ENCODE data around the gene THAP5. TPM values are rescaled to one million over a fixed set of nuclear protein-coding genes. Genes with fewer than 3 reads are reported as not detected.

Gene THAP5
- total RNA-seq, 3 donors from 2014 or later = 29.0 to 35.4 (median 31.7) TPM

DNA sequence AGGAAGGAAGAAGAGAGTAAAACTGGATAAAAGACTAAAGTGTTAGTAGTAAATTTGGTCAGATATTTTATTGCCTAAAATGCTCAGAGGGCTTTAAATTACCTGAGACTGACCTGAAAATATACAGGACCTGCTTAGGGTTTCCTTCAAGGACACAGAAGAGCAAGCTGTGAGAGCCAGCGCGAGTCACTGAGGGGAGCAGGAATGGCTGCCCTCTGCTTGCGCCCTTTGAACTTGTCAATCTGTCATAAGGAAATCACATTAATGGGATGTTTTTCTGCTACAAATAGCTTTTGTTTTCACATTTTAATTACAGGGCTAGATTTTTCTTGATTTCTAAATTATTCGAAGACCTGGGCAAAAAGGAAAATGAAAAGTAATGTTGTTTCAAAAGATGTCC is 27.1 kb upstream of the THAP5 start:
- H3K4me1 Mint-ChIP-seq (ENCODE audit: low read depth) = no peaks in the 10 kb centered on the region
- no peaks in the 10 kb centered on the region for H3K36me3 Mint-ChIP-seq (ENCODE audit: insufficient read depth)
- peaks cover 6% of the 10 kb centered on the region for H3K27me3 Mint-ChIP-seq (ENCODE audit: low read depth)
- H3K9me3 Mint-ChIP-seq = no peaks in the 10 kb centered on the region
- DNase-seq (no peak), ATAC-seq (no peak)
- H3K4me3 Mint-ChIP-seq = no peak overlapping the region

DNA sequence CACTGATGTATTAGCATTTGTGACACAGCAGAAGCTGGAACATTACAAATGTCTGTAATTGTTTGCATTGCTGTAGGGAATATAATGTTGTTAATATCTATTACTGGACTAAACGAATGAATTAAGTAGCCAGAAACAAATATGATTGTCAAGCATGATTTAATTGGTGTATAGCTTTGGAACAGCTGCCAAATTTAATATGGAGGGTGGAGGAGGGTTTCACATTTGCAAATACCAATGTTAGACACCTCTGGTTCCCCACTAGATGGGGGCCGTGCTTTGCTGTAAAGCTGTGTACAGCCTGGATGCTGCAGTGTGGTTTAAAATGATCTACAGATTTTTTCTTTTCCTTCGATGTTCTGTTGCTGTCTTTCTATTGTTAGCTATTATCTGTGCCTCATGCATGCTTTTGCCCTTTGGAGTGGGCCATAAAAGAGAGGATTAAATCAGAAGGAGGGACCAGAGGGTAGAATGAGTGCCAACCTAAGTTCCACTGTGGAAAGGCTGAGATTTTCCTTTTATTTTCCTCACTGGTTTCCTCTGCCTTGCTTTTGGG is 23.2 kb upstream of the THAP5 start:
- DNase-seq = no peak
- no peak for ATAC-seq
- no peaks in the 10 kb centered on the region for H3K4me1 Mint-ChIP-seq (ENCODE audit: low read depth)
- H3K4me3 Mint-ChIP-seq = no peak overlapping the region
- peaks cover 3% of the 10 kb centered on the region for H3K27me3 Mint-ChIP-seq (ENCODE audit: low read depth)
- no peaks in the 10 kb centered on the region for H3K9me3 Mint-ChIP-seq
- no peaks in the 10 kb centered on the region for H3K36me3 Mint-ChIP-seq (ENCODE audit: insufficient read depth)

- DNase-seq = no peak
- Mint-ChIP-seq H3K4me3 (no peak overlapping the region), H3K36me3 (ENCODE audit: insufficient read depth) (no peaks in the 10 kb centered on the region), H3K4me1 (ENCODE audit: low read depth) (no peaks in the 10 kb centered on the region), H3K27me3 (ENCODE audit: low read depth) (peaks cover 3% of the 10 kb centered on the region), H3K9me3 (no peaks in the 10 kb centered on the region)
- ATAC-seq = no peak
Measured at GRCh38 chr7:108590606-108591005, 21.1 kb upstream of the THAP5 start.

GRCh38 chr7:108589874-108590273 is 20.4 kb upstream of the THAP5 start:
- Mint-ChIP-seq H3K27me3 (ENCODE audit: low read depth) (peaks cover 3% of the 10 kb centered on the region), H3K4me1 (ENCODE audit: low read depth) (no peaks in the 10 kb centered on the region), H3K9me3 (no peaks in the 10 kb centered on the region), H3K4me3 (no peak overlapping the region), H3K36me3 (ENCODE audit: insufficient read depth) (no peaks in the 10 kb centered on the region)
- ATAC-seq (no peak), DNase-seq (no peak)

- Mint-ChIP-seq H3K36me3 (ENCODE audit: insufficient read depth) (no peaks in the 10 kb centered on the region), H3K27me3 (ENCODE audit: low read depth) (peaks cover 3% of the 10 kb centered on the region), H3K4me1 (ENCODE audit: low read depth) (no peaks in the 10 kb centered on the region)
Measured at GRCh38 chr7:108589199-108589598, 19.7 kb upstream of the THAP5 start.

GRCh38 chr7:108586274-108586710 is 16.8 kb upstream of the THAP5 start:
- Mint-ChIP-seq H3K36me3 (ENCODE audit: insufficient read depth) (no peaks in the 10 kb centered on the region), H3K27me3 (ENCODE audit: low read depth) (peaks cover 3% of the 10 kb centered on the region), H3K9me3 (no peaks in the 10 kb centered on the region), H3K4me3 (no peak overlapping the region), H3K4me1 (ENCODE audit: low read depth) (no peaks in the 10 kb centered on the region)
- DNase-seq (no peak), ATAC-seq (no peak)

More at GRCh38 chr7:108589199-108589598, 19.7 kb upstream of the THAP5 start:
- no peaks in the 10 kb centered on the region for H3K9me3 Mint-ChIP-seq
- no peak for ATAC-seq
- no peak for DNase-seq
- no peak overlapping the region for H3K4me3 Mint-ChIP-seq

GRCh38 chr7:108585843-108586242 is 16.3 kb upstream of the THAP5 start:
- no peak for ATAC-seq
- Mint-ChIP-seq H3K9me3 (no peaks in the 10 kb centered on the region), H3K4me1 (ENCODE audit: low read depth) (no peaks in the 10 kb centered on the region)

DNA sequence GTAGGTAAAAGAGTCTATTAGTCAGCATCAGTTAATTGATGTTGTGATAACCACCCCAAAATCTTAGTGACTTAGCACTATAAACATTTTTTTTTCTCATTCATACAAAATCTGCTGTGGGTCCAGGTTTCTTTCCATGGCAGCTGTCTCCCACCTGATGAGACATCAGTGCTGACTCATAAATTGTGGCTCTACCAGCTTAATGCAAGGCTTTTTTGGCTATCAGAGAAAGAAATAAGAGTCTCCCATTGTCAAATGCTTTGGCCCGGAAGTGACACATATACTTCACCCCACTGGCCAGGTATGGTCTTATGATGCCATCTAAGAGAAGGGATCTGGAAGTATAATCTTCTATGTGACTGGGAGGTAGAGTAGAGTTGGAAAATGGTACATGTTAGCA is 14.7 kb upstream of the THAP5 start:
- H3K27me3 Mint-ChIP-seq (ENCODE audit: low read depth) = no peaks in the 10 kb centered on the region
- DNase-seq (no peak), ATAC-seq (no peak)
- H3K4me3 Mint-ChIP-seq = no peak overlapping the region
- H3K36me3 Mint-ChIP-seq (ENCODE audit: insufficient read depth) = peaks cover 4% of the 10 kb centered on the region
- H3K4me1 Mint-ChIP-seq (ENCODE audit: low read depth) = no peaks in the 10 kb centered on the region
- no peaks in the 10 kb centered on the region for H3K9me3 Mint-ChIP-seq

More at GRCh38 chr7:108585843-108586242, 16.3 kb upstream of the THAP5 start:
- Mint-ChIP-seq H3K36me3 (ENCODE audit: insufficient read depth) (no peaks in the 10 kb centered on the region), H3K4me3 (no peak overlapping the region), H3K27me3 (ENCODE audit: low read depth) (peaks cover 3% of the 10 kb centered on the region)
- no peak for DNase-seq

GRCh38 chr7:108581655-108582491 is 12.4 kb upstream of the THAP5 start:
- DNase-seq = no peak
- Mint-ChIP-seq H3K36me3 (ENCODE audit: insufficient read depth) (peaks cover 12% of the 10 kb centered on the region), H3K9me3 (peaks cover 3% of the 10 kb centered on the region), H3K4me1 (ENCODE audit: low read depth) (no peaks in the 10 kb centered on the region), H3K4me3 (no peak overlapping the region), H3K27me3 (ENCODE audit: low read depth) (no peaks in the 10 kb centered on the region)
- no peak for ATAC-seq

DNA sequence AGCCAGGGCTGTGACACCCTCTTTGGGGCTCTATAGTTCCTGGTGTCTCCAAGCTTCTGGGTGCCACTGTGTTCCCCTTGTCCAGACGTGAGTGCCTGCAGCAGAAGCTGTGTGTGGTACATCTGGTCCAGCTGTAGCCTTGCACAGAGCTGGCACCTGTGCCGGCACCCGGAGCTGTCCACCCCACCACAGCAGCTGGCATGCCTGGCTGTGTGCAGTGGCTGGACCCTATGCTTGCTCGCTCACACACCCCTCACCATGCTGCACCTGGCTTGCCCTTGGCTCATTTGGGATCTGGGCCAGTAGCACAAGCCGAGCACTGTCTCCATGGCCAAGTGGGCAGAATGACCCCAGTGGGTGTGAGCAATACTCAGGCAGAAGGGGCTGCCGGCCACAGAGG is 10.8 kb upstream of the THAP5 start:
- H3K36me3 Mint-ChIP-seq (ENCODE audit: insufficient read depth) = peaks cover 25% of the 10 kb centered on the region
- DNase-seq (no peak), ATAC-seq (no peak)
- H3K27me3 Mint-ChIP-seq (ENCODE audit: low read depth) = no peaks in the 10 kb centered on the region
- H3K4me1 Mint-ChIP-seq (ENCODE audit: low read depth) = peaks cover 5% of the 10 kb centered on the region
- peaks cover 3% of the 10 kb centered on the region for H3K9me3 Mint-ChIP-seq
- no peak overlapping the region for H3K4me3 Mint-ChIP-seq

DNA sequence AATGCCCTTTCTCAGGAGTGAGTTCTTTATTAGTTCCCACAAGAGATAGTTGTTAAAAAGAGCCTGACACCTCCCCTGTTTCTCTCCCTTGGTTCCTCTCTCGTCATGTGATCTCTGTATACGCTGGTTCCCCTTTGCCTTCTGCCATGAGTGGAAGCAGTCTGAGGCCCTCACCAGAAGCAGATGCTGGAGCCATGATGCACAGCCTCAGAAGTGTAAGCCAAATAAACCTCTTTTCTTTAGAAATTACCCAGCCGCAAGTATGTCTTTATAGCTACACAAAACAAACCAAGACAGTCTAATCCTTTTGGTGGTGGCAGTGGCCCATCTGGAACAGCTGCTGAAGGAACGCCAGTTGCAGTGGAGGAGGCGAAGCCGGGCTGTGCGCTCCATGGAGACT is 9.4 kb upstream of the THAP5 start:
- Mint-ChIP-seq H3K27me3 (ENCODE audit: low read depth) (no peaks in the 10 kb centered on the region), H3K4me1 (ENCODE audit: low read depth) (peaks cover 10% of the 10 kb centered on the region), H3K36me3 (ENCODE audit: insufficient read depth) (peaks cover 36% of the 10 kb centered on the region), H3K9me3 (peaks cover 3% of the 10 kb centered on the region), H3K4me3 (no peak overlapping the region)
- DNase-seq (no peak), ATAC-seq (no peak)

- no peaks in the 10 kb centered on the region for H3K27me3 Mint-ChIP-seq (ENCODE audit: low read depth)
- peaks cover 49% of the 10 kb centered on the region for H3K36me3 Mint-ChIP-seq (ENCODE audit: insufficient read depth)
- DNase-seq (no peak), ATAC-seq (no peak)
- H3K9me3 Mint-ChIP-seq = peaks cover 3% of the 10 kb centered on the region
- H3K4me3 Mint-ChIP-seq = no peak overlapping the region
- peaks cover 31% of the 10 kb centered on the region for H3K4me1 Mint-ChIP-seq (ENCODE audit: low read depth)
Measured at GRCh38 chr7:108576116-108576515, 6.6 kb upstream of the THAP5 start.

GRCh38 chr7:108575156-108575555 is 5.7 kb upstream of the THAP5 start:
- Mint-ChIP-seq H3K4me1 (ENCODE audit: low read depth) (peaks cover 34% of the 10 kb centered on the region), H3K4me3 (no peak overlapping the region), H3K9me3 (peaks cover 3% of the 10 kb centered on the region), H3K27me3 (ENCODE audit: low read depth) (no peaks in the 10 kb centered on the region), H3K36me3 (ENCODE audit: insufficient read depth) (peaks cover 49% of the 10 kb centered on the region)
- ATAC-seq (no peak), DNase-seq (no peak)

DNA sequence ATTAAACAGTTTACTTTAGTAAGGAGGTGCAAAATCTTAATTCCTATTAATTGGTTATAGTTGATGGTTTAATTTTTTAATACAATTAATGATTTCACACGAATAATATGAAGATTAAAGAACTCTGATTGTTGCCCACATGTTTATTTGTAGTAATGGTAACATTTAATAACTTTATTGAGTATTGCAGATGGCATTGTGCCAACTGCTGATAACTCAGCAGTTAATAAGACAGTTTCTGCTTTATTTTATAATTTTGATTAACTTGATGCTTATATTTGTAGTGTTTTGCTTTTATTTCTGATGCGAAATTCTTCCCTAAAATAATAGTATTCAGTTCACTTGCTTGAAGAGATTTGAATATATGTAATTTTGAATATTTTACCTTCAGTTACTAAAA is 3.0 kb upstream of the THAP5 start:
- Mint-ChIP-seq H3K4me3 (no peak overlapping the region), H3K9me3 (no peaks in the 10 kb centered on the region), H3K27me3 (ENCODE audit: low read depth) (no peaks in the 10 kb centered on the region), H3K4me1 (ENCODE audit: low read depth) (peaks cover 45% of the 10 kb centered on the region), H3K36me3 (ENCODE audit: insufficient read depth) (peaks cover 37% of the 10 kb centered on the region)
- DNase-seq (no peak), ATAC-seq (no peak)

GRCh38 chr7:108570146-108570755 is 745 bp upstream of the THAP5 start:
- peak; percentile 22 for DNase-seq
- H3K9me3 Mint-ChIP-seq = no peaks in the 10 kb centered on the region
- peaks cover 52% of the 10 kb centered on the region for H3K4me1 Mint-ChIP-seq (ENCODE audit: low read depth)
- peak; percentile 1 to 22 for ATAC-seq
- H3K4me3 Mint-ChIP-seq = peak overlapping the region; percentile 96
- peaks cover 31% of the 10 kb centered on the region for H3K36me3 Mint-ChIP-seq (ENCODE audit: insufficient read depth)
- H3K27me3 Mint-ChIP-seq (ENCODE audit: low read depth) = no peaks in the 10 kb centered on the region

Measured in activated T-cell treated with anti-CD3 and anti-CD28 coated beads, Interleukin-2, amount 50 U/mL, for 4 hours (primary cell).